Tibial artery (tissue), 4 donors: ENCODE results near the gene RASSF6.

Experiments
- DNase-seq, 2 donors: peaks; one replicate each; pipeline ENCODE4 v3.0.0-alpha.2; 2019
- H3K27ac ChIP-seq, 2 donors: fragments of 200-600 bp; sonication (generic) in 1 of 2; 1 replicate in 1 of 2; 2 replicates in 1 of 2; pipeline ENCODE4 v1.5.1; 2018 to 2019; ENCODE audit warnings: mild to moderate bottlenecking in 1 of 2
- H3K27me3 ChIP-seq, 2 donors: fragments of 200-600 bp; sonication (generic) in 1 of 2; one replicate each; pipeline versions ENCODE4 v1.5.1 to v1.6.0; 2016 to 2019
- H3K36me3 ChIP-seq, 3 donors: fragments of 200-600 bp; sonication (generic) in 2 of 3; one replicate each; pipeline ENCODE4 v1.5.1; 2016 to 2019; ENCODE audit warnings: mild to moderate bottlenecking in 2 of 3
- H3K4me1 ChIP-seq, 4 donors: fragments of 200-600 bp; sonication (generic) in 2 of 4; 1 replicate in 3 of 4; 2 replicates in 1 of 4; pipeline ENCODE4 v1.5.1; 2016 to 2019
- H3K4me3 ChIP-seq, 2 donors: fragments of 200-600 bp; sonication (generic) in 1 of 2; 1 replicate in 1 of 2; 2 replicates in 1 of 2; pipeline ENCODE4 v1.5.1; 2018 to 2019; ENCODE audit warnings: mild to moderate bottlenecking in 2 of 2
- H3K9me3 ChIP-seq, 3 donors: fragments of 200-600 bp; sonication (generic) in 1 of 3; one replicate each; pipeline ENCODE4 v1.5.1; 2016 to 2019
- intact Hi-C: fragments of 100-400 bp; cut with DNase I; formaldehyde crosslinking; loops from one replicate; pipeline ENCODE4 v1.15.0; 2023; ENCODE audit warnings: low total_unique reads
- TF ChIP-seq, protein P1 (sequence below), 2 experiments: fragments of 200-600 bp in 1 of 2; fragments of 450-650 bp in 1 of 2; IDR thresholded peaks; one replicate each; pipeline ENCODE4 v1.5.1; 2017 to 2019; ENCODE audit warnings: antibody characterized with exemption in 2 of 2, mild to moderate bottlenecking in 1 of 2, moderate library complexity in 1 of 2

The RASSF6 gene

DNA sequence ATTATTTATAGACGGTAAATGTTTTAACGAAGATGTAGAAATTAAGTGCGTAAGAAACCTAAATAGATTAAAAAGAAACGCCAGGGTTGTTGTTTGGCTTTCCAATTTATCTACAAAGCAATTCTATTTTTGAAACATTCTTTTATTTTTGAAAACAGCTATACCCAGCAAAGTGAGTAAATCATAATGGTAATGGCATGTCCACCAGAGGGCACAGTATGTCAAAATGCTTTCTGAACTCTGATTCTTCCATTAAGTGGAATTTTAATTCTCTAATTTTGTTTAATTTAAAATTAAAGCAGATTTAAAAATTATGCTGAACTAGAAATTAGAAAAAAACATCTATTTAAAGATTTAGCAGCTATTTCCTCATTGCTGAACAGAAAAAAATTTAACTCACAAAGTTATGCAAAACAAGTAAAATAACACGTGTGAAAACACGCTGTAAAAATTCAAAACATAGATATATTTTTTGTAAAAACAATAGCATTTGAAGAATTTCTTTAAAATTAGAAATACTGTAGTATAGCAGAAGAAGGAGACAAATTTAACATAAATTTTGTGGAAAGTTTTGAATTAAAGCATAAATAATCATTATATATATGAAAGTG, 26.5 kb downstream of the RASSF6 start:
- Histone ChIP-seq H3K27me3 (no peaks in the 10 kb centered on the region), H3K4me3 (no peak overlapping the region), H3K9me3 (no peaks in the 10 kb centered on the region), H3K4me1 (no peaks in the 10 kb centered on the region), H3K27ac (no peak overlapping the region), H3K36me3 (no peaks in the 10 kb centered on the region)
- DNase-seq, result no peak
- TF ChIP-seq, protein P1, sequence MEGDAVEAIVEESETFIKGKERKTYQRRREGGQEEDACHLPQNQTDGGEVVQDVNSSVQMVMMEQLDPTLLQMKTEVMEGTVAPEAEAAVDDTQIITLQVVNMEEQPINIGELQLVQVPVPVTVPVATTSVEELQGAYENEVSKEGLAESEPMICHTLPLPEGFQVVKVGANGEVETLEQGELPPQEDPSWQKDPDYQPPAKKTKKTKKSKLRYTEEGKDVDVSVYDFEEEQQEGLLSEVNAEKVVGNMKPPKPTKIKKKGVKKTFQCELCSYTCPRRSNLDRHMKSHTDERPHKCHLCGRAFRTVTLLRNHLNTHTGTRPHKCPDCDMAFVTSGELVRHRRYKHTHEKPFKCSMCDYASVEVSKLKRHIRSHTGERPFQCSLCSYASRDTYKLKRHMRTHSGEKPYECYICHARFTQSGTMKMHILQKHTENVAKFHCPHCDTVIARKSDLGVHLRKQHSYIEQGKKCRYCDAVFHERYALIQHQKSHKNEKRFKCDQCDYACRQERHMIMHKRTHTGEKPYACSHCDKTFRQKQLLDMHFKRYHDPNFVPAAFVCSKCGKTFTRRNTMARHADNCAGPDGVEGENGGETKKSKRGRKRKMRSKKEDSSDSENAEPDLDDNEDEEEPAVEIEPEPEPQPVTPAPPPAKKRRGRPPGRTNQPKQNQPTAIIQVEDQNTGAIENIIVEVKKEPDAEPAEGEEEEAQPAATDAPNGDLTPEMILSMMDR (IDR thresholded peaks at IDR 0.05), result peak; percentile 21 to 30
- intact Hi-C loops, result no loop called here

DNA sequence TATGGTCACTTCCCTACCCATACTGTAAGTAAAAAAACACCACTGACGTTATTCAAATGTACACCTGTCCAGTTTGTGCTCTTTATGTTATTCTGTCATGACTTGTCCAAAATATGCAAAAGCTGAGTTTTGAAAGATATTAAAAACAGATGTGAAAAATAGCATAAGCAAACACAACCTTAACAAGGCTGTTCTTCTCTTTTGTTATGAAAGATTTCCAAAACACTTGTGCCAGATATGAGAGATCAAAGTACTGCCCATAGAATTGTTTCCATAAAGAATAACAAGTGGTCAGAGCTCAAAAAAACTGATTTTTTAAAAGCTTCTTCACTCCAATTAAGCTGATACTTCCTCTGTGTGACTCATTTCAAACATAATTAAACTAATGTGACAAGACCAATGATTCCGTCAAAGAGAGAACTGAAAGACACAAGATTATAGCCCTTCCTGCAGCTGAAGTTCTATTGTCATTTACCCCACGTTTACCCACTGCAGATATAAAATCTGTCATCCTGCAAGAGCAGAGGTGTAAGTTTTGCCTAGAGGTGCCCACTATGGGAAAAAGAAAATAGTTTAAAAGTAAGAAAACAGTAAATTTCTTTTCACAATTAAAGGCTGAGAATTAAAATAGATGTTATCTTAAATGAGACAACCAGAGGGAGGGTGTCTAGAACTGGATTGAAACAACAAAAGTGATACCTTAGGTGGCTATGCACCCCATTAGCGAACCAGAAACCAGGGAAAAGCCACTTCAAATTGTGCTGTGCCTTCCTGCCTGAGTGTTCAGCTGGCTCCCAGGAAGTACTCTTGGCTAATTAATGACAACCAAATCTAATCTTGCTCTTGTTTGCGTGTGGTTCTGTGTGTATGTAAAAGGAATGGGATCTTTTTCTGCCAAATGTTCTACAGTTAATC, 30.1 kb downstream of the RASSF6 start:
- H3K4me1 ChIP-seq, result no peaks in the 10 kb centered on the region
- no peaks in the 10 kb centered on the region for H3K36me3 ChIP-seq
- intact Hi-C loops, result no loop called here
- H3K27ac ChIP-seq, result no peak overlapping the region
- H3K9me3 ChIP-seq, result no peaks in the 10 kb centered on the region
- no peak for DNase-seq
- TF ChIP-seq, protein P1 (IDR thresholded peaks at IDR 0.05), result no peak
- no peak overlapping the region for H3K4me3 ChIP-seq
- H3K27me3 ChIP-seq, result no peaks in the 10 kb centered on the region

DNA sequence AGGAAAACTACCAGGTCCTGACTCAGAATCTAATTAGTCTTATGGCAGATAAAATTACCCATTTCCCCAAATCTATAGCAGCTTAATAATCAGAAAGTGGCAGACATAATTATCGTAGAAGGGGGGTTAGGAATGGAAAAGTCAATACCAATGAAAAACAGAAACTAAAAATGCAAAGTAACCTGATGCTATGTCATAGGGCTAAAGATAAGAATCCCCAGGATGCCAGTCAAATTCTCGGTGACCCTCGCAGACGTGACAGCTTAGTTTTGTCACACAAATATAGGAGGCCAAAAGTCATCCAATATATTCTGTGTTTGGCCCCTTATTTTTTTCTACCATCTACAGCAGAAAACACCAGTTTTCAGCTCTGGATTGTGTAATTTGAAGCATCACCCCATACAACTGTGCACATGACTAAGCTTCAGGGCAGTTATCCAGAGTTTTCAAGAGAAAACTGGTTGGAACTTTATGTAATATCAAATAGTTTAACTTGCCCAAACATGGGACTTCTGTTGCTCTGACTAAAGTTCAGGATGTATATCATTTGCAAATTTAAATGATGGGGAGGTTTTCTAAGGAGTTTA, 30.9 kb downstream of the RASSF6 start:
- intact Hi-C loops, result no loop called here
- no peaks in the 10 kb centered on the region for H3K36me3 ChIP-seq
- H3K27ac ChIP-seq, result no peak overlapping the region
- H3K4me1 ChIP-seq, result no peaks in the 10 kb centered on the region
- DNase-seq, result no peak
- H3K9me3 ChIP-seq, result no peaks in the 10 kb centered on the region
- no peak overlapping the region for H3K4me3 ChIP-seq
- H3K27me3 ChIP-seq, result no peaks in the 10 kb centered on the region
- TF ChIP-seq, protein P1 (IDR thresholded peaks at IDR 0.05), result no peak

DNA sequence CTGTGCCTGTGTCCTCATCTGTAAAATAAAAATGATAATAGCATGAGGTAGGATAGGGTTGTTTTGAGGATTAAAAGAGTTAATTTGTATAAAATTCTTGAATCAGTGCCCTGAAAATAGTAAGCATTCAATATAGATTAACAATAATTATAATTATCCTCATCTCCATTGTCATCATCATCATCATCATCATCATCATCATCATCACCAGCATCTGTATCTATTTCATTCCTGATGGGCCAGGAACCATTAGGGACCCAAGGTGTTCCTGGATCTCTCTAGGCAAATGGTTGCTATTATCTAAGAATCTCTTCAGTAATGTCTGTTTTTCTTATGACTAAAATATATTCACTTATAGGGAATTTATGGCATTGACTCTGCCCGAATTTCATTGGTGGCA, 31.6 kb downstream of the RASSF6 start:
- no peaks in the 10 kb centered on the region for H3K27me3 ChIP-seq
- H3K27ac ChIP-seq, result no peak overlapping the region
- H3K4me3 ChIP-seq, result no peak overlapping the region
- TF ChIP-seq, protein P1 (IDR thresholded peaks at IDR 0.05), result no peak
- DNase-seq, result no peak
- intact Hi-C loops, result no loop called here
- H3K36me3 ChIP-seq, result no peaks in the 10 kb centered on the region
- no peaks in the 10 kb centered on the region for H3K9me3 ChIP-seq
- no peaks in the 10 kb centered on the region for H3K4me1 ChIP-seq

DNA sequence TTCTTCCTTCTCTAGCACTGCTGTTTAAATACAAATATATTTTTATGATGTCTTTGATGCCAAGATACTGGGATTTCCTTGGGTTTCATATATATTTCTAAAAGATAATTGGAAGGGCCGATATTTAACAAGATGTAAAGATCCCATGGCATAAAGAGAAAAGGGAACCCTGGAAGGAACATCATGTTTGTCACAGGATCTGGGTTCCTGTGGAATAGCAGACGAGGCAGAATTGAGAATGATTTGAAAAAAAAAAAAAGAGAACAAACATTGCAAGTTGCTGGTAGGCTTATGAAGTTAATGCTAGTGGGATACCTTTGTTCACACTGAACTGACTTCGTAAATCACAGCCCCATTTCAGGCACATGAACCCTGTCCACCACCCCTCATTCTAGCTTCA, 33.6 kb downstream of the RASSF6 start:
- Histone ChIP-seq H3K9me3 (no peaks in the 10 kb centered on the region), H3K27me3 (no peaks in the 10 kb centered on the region), H3K27ac (no peak overlapping the region), H3K4me1 (no peaks in the 10 kb centered on the region), H3K4me3 (no peak overlapping the region), H3K36me3 (no peaks in the 10 kb centered on the region)
- DNase-seq, result no peak
- intact Hi-C loops, result no loop called here
- TF ChIP-seq, protein P1 (IDR thresholded peaks at IDR 0.05), result no peak
